Kidney (tissue), 14 donors: ENCODE measurements around the gene KBTBD3. TPM values are rescaled to one million over a fixed set of nuclear protein-coding genes. Genes with fewer than 3 reads are reported as not detected.

Source experiments
- DNase-seq, 5 donors: peaks; one replicate each; pipeline ENCODE4 v3.0.0-alpha.2; 2013 to 2020
- FAIRE-seq: peaks from 2 replicates; lab custom pipeline; 2012; peaks lifted over from hg19 to GRCh38; lab: Jason Lieb, UNC
- H3K27ac ChIP-seq, 2 donors: one replicate each; pipeline ENCODE4 v1.7.0; 2013; ENCODE audit warnings: low read depth in 2 of 2, low read length in 2 of 2, inconsistent platforms in 1 of 2
- H3K27me3 ChIP-seq: one replicate; pipeline ENCODE4 v1.7.1; 2013; ENCODE audit warnings: low read length, inconsistent platforms; ENCODE audit not compliant: control insufficient read depth, insufficient read depth
- H3K36me3 ChIP-seq, 3 donors: one replicate each; pipeline versions ENCODE4 v1.7.0 to v1.7.1; 2013; ENCODE audit warnings: low read length in 3 of 3, control low read depth in 1 of 3, inconsistent platforms in 1 of 3; ENCODE audit not compliant: insufficient read depth in 3 of 3, control insufficient read depth in 2 of 3
- H3K4me1 ChIP-seq, 3 donors: one replicate each; pipeline versions ENCODE4 v1.7.0 to v1.7.1; 2013; ENCODE audit warnings: low read length in 3 of 3, inconsistent platforms in 1 of 3, low read depth in 1 of 3; ENCODE audit not compliant: control insufficient read depth in 2 of 3, insufficient read depth in 2 of 3
- H3K4me3 ChIP-seq, 3 donors: one replicate each; pipeline versions ENCODE4 v1.7.0 to v1.8.1; 2013; ENCODE audit warnings: low read length in 3 of 3, control low read depth in 1 of 3, inconsistent platforms in 1 of 3
- H3K9ac ChIP-seq, 3 donors: one replicate each; pipeline versions ENCODE4 v1.7.0 to v1.7.1; 2013; ENCODE audit warnings: low read length in 3 of 3, control low read depth in 1 of 3, inconsistent platforms in 1 of 3
- H3K9me3 ChIP-seq, 3 donors: one replicate each; pipeline versions ENCODE4 v1.7.0 to v1.7.1; 2013; ENCODE audit warnings: low read length in 3 of 3, control low read depth in 1 of 3, inconsistent platforms in 1 of 3; ENCODE audit not compliant: control insufficient read depth in 2 of 3, insufficient read depth in 1 of 3
- intact Hi-C: fragments of 100-400 bp; cut with DNase I; formaldehyde crosslinking; loops from one replicate; pipeline ENCODE4 v1.11.1; 2022
- polyA plus RNA-seq: library from polyadenylated mRNA; stranded (reverse); fragments of 350-450 nt; fragmentation: Illumina TruSeq; extraction: RNeasy Lipid Tissue Mini Kit (QIAGEN cat#74804); gene quantifications from one replicate; pipeline ENCODE4 v1.2.3, GENCODE V29; 2014; ENCODE audit warnings: low read depth, low replicate concordance; ENCODE audit not compliant: insufficient read depth
- total RNA-seq: library from RNA; stranded (reverse); fragmentation: NEBNext Ultra II Directional; extraction: Animal tissue kit (Norgen Biotek cat#: 25700); gene quantifications from one replicate; pipeline ENCODE4 v1.2.1, GENCODE V29; 2021
- TF ChIP-seq, protein P1 (sequence below): IDR thresholded peaks from 3 replicates; pipeline ENCODE4 v1.5.1; 2012; ENCODE audit warnings: mild to moderate bottlenecking, moderate library complexity, borderline replicate concordance; ENCODE audit not compliant: insufficient read depth; ENCODE audit errors: extremely low read depth
- donor health status: control.
- donor health status: control.
- donor health status: control.
- donor health status: control.
- donor health status: control.
- donor health status: DM: yes; HTN: yes; CAD: no.
- donor health status: Normal renal cell carcinoma (clear cell type).

The KBTBD3 gene
- total and polyA plus RNA-seq, 2 donors from 2014 or later: 8.1 to 10.2 TPM

DNA sequence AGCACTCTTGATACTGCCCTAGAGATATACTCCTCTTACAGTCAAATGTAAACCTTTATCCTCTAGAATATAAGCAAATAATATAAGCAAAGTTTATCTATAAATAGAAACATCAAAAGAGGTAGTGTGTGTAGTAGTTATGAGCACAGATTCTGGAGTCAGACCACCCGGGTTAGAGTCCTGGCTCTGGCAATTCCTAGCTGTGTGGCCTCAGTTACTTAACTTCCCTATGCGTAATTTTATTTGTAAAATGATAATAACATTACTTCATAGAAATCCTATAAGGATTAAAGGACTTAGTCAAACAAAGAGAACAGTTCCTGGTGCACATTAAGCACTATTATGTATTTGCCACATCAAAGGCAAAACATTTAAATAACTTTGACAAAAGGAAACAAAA lies 62.1 kb downstream of the KBTBD3 start:
- Histone ChIP-seq H3K4me3 (no peak overlapping the region), H3K9ac (no peak overlapping the region), H3K36me3 (peaks cover 4% of the 10 kb centered on the region in 3 donors), H3K4me1 (no peaks in the 10 kb centered on the region), H3K27me3 (no peaks in the 10 kb centered on the region), H3K9me3 (no peaks in the 10 kb centered on the region), H3K27ac (no peak overlapping the region)
- intact Hi-C loops: no loop called here
- TF ChIP-seq, protein P1, sequence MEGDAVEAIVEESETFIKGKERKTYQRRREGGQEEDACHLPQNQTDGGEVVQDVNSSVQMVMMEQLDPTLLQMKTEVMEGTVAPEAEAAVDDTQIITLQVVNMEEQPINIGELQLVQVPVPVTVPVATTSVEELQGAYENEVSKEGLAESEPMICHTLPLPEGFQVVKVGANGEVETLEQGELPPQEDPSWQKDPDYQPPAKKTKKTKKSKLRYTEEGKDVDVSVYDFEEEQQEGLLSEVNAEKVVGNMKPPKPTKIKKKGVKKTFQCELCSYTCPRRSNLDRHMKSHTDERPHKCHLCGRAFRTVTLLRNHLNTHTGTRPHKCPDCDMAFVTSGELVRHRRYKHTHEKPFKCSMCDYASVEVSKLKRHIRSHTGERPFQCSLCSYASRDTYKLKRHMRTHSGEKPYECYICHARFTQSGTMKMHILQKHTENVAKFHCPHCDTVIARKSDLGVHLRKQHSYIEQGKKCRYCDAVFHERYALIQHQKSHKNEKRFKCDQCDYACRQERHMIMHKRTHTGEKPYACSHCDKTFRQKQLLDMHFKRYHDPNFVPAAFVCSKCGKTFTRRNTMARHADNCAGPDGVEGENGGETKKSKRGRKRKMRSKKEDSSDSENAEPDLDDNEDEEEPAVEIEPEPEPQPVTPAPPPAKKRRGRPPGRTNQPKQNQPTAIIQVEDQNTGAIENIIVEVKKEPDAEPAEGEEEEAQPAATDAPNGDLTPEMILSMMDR: no peak
- DNase-seq (no peak), FAIRE-seq (no peak)

DNA sequence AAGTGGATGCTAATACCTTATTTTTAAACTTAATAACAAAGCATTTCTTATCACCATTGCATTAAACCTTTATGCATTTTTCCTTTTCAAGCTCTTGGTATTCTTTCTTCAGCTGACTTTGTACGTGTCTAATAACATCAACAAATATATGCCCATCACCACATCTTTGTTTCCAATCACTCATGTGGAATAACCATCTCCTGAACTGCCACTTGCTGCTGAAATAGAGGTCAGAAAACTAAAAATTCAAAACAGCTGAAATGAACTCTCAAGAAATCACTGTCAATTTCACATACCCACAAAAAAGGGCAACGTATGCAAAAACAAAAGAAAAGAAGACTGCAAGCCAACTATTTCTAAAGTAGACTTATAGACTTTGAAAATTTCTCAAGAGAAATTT lies 62.5 kb downstream of the KBTBD3 start:
- no peaks in the 10 kb centered on the region for H3K27me3 ChIP-seq
- H3K9me3 ChIP-seq: no peaks in the 10 kb centered on the region
- H3K27ac ChIP-seq: no peak overlapping the region
- no peak overlapping the region for H3K4me3 ChIP-seq
- intact Hi-C loops: no loop called here
- TF ChIP-seq, protein P1: no peak
- FAIRE-seq (no peak), DNase-seq (no peak)
- H3K9ac ChIP-seq: no peak overlapping the region
- H3K4me1 ChIP-seq: no peaks in the 10 kb centered on the region
- peaks cover 4 to 8% (median 6%) of the 10 kb centered on the region in 3 donors for H3K36me3 ChIP-seq

DNA sequence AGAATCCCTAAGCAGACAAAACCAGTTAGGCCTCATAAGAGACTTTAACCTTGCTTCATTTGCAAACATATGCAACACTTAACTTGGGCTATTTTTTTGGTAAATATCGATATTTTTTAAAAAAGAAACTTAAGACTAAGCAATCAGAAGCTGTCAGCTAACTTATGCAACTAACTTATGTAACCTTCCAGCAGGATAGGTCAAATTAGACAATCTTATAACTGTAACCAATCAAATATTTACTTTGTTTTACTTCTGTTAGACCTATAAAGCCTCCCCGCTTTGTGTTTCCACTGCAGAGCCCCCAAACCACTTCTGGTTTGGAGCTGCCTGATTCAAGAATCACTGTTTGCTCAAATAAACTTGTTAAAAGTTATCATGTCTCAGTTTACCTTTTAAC lies 63.1 kb downstream of the KBTBD3 start:
- TF ChIP-seq, protein P1: no peak
- DNase-seq (no peak), FAIRE-seq (no peak)

DNA sequence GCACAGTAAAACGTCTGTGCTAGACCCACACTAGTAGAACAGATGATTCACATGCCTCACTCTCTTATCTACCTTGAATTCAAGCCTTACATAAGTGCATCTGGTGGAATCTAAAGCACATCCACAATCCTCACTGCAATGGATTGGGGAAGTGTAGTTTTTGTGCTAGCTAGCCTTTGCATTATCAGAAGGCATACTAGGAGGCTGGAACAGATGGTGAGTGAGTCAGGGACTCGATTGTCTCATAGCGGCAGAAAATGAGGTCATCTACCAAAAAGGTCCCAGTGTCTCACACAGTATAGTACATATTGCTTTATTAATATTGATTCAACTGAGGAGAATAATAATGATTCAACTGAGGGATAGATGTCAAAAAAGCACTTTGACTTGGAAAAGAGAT lies 64.4 kb downstream of the KBTBD3 start:
- Histone ChIP-seq H3K9me3 (no peaks in the 10 kb centered on the region), H3K4me3 (no peak overlapping the region), H3K27ac (no peak overlapping the region), H3K36me3 (peaks cover 9 to 21% (median 12%) of the 10 kb centered on the region in 3 donors), H3K4me1 (no peaks in the 10 kb centered on the region), H3K27me3 (no peaks in the 10 kb centered on the region), H3K9ac (no peak overlapping the region)
- TF ChIP-seq, protein P1: no peak
- intact Hi-C loops: no loop called here
- FAIRE-seq (no peak), DNase-seq (no peak)

More for the DNA sequence above, 63.1 kb downstream of the KBTBD3 start:
- no peak overlapping the region for H3K4me3 ChIP-seq
- intact Hi-C loops: no loop called here
- no peaks in the 10 kb centered on the region for H3K27me3 ChIP-seq
- no peak overlapping the region for H3K27ac ChIP-seq
- H3K4me1 ChIP-seq: no peaks in the 10 kb centered on the region
- no peaks in the 10 kb centered on the region for H3K9me3 ChIP-seq
- H3K36me3 ChIP-seq: peaks cover 6 to 14% (median 12%) of the 10 kb centered on the region in 3 donors
- H3K9ac ChIP-seq: no peak overlapping the region
